Activated CD8-positive, alpha-beta memory T cell treated with anti-CD3 and anti-CD28 coated beads for 48 hours (primary cell): ENCODE measurements around the gene POLR1C.
A peak's percentile ranks its signal among the peaks of the same experiment; 100 is the strongest.
"Not testable (repeated sequence)": the region's sequence is repeated elsewhere in the genome, so short reads cannot be mapped to it uniquely, and the experiment has no call there.

Source experiments
- DNase-seq, 3 experiments: peaks; one replicate each; pipeline ENCODE4 v3.0.0-alpha.2; 2020; ENCODE audit warnings: low read depth in 2 of 3, low spot score in 2 of 3

POLR1C gene

DNA sequence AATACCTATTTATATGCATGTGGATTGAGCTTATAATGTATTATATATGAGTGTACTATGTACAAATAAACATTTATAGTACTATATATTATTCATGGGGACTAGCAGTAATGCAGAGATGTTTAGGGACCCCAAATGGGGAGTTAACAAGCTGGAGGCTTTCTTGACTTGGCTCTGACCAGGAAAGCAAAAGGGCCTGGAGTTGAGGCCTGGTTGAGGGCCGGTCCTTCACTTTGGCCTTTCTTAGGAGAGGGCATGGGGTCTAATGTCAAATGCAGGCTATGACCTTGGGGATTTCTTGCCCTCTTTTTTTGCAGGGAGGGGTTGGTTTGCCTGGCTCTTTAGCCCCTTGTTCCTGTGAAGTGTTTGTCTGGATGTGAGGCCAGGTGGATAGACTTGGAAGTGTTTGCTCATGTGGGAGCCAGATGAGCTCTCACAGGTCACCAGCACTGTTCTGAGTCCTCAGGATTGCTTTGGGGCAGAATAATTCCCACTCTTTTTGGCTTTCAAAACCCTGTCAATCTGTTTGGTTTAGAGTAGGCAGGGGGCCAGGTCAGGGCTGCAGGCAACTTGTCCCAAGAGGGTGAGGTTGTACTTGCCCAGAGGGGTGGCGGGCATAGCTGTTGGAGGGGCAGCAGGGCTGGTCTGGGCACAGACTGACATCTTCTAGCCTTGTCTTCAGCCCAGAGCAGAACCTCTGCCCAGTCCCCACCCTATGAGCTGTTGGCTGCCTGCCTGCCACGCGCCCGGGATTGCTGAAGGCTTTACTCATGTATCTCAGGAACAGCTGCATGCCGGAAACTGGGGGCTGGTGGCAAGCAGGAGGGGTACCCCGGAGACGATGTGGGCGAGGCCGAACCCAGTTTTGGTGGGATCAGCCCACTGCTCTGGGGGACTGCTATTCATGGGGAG, 24.9 kb upstream of the POLR1C start:
- no peak for DNase-seq

DNA sequence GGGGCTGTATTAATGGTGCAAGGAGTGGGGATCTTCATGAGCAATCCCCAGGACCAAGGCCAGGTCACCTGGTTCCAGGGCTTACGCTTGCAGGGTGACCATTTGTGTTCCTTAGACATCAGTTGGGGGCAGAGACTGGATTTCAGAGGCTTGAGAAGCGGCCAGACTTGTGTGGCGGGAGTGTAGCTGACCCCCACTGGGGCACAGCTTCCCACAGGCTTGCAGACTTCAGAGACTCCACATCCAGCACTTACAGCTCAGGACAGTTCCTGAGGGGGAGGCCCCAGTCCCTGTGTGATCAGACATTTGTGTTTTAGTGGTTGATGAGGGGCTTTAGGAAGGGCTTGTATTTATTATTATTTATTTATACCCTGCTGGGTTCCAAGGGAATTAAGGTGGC, 24.2 kb upstream of the POLR1C start:
- DNase-seq = no peak

DNA sequence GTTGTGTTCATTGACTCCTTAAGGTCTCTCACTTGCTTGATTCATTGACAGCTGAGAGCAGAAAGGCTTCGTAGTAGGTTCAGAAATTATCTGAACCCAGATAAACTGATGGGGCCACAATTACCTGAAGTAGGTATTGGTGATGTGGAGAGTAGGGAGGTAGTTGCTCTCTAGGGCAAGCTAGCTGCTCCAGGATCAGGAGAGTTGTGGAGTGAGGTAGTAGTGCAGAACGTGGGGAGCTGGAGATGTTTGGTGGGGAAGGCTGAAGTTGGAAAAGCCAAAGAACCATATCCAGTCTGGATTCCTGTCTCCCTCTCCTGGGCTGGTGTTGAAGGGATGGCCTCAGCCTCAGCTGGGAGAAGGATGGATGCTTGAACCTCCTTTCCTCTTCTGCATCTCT, 23.7 kb upstream of the POLR1C start:
- DNase-seq = no peak

DNA sequence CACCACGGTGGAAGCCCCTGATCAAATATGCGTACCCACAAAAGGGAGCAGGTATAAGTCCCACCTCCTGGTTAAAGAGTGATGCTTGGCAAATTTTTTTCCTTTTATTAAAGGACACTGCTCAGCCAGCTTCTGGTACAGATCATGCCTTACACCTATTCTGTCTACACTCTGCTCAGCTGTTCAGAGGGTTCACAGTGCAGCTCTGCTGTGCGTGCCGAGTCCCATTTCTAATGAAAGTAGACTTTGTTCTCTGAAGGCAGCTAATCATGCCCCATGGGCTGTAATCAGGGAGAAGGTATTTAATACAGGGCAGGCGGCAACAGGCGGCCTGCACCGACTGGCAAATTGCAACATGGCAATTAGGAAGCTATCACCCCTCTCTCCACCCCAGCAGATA, 23.1 kb upstream of the POLR1C start:
- no peak for DNase-seq

DNA sequence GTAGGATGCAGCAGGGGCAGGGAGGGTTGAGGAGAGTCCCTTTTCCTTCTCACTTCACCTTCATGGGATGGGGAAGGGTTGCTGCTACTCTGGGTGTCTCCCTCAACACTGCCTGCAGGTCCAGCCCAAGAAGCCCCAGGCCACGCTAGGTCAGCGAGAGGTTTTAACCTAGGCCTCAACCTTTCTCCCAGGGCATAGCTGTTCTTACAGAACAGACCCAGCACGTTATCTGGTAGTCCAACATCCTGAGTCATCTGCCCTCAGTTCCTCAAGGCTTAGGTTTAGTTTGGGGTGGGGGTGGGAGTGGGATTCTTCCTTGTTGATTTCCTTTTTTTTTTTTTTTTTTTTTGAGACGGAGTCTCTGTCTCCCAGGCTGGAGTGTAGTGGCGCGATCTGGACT, 22.6 kb upstream of the POLR1C start:
- no peak for DNase-seq

DNA sequence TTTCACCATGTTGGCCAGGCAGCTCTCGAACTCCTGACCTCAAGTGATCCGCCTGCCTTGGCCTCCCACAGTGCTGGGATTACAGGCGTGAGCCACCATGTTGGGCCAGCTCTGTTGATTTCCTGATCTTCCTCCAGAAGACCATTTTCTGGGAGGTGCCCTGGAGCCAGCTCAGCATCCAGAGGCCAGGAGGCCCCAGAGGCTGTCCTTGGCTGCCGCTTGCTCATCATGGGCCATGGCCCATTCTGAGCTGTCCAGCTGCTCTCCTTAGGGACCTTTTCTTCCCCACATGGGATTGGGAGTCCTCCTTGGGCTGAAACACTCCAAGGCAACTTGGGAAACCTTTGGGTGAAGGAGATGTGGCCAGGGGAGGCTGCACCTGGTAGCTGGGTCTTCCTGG, 22.1 kb upstream of the POLR1C start:
- DNase-seq = no peak

DNA sequence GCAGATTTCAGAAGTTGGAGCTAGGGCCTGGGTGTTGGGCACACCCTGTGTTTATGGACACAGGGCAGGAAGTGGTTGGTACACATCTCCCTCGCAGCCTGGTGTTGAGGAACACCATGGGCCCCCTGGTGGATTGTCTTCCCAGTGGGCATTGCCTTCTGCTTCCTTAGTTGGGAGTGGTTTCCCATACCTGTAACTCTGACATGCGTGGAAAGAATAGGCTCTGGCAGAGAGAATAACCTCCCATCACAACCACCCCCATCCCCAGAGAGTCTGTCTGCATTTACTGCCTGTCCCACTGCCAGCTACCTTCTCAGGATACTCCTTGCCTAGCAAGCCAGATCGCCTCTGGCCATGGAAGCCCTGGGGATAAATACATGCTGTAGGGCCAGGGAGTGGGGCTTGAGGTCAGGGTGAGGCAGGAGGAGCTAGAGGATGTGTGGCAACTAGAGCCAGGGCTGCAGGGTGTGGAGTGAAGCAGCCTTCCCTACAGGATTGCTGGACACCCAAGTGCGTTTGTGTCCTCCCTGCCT, 21.4 kb upstream of the POLR1C start:
- DNase-seq = no peak

DNA sequence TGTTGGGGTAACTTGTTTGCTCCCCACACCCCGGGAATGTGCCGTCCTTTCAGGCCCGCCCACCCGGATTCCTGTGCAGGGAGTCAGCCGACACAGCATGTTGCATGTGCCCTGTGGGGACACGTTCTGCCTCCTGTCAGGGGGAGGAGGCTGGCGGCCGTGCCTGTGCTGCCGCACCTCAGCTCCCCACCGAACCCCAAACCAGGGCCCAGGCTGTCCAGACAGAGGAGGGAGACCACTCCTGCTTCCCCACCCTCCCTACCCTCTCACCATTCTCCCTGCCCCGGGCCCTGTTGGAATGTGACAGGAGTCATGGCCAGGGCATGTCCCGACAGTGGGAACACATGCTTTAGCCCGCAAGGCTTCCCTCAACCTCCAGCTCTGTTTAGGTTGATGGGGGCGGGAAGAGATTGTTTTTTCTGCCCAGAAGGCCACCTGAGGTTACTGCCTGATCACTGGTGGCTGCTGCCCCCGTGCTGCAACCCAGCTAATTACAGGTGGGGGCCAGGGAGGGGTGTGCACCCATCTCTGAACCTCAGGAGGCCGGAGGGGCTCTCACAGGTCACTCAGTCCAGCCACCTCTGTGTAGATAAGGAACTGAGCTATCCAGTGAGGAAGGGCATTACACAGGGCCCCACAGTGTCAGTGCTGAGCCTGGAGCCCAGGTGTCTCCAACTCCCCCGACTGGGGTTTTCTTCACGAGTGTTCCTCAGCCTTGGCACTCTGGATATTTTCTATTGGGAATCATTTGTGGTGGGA, 20.3 kb upstream of the POLR1C start:
- no peak for DNase-seq

DNA sequence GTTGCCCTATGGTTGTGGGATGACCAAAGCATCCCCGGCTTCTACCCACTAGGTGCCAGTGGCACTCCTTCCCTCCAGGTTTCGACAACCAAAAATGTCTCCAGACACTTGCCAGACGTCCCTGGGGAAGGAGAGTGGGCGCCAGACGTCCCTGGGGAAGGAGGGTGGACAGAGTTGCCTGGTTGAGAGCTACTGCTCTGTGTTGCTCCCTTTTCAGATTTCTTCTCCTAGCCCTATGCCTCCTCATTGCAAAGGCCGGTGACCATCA, 19.8 kb upstream of the POLR1C start:
- DNase-seq = no peak

DNA sequence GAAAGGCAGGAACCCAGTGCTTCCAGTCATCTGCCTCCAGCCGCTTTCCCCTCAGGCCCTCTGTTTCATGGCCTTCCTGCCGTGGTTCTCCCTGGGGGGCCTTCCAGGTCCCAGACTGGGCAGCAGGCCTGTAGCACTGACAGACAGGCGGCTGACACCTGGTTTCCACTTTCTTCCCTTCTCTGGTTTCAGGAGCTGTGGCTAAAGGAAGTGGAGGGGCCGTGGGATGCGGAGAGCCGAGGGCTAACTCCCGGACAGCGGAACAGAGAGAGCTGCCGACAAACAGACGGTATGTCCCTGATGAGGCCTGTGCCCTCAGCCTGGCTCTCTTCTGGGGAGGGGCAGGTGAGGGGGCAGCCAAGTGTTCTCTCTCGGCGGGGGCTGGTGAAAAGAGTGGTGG, 19.2 kb upstream of the POLR1C start:
- DNase-seq = no peak

DNA sequence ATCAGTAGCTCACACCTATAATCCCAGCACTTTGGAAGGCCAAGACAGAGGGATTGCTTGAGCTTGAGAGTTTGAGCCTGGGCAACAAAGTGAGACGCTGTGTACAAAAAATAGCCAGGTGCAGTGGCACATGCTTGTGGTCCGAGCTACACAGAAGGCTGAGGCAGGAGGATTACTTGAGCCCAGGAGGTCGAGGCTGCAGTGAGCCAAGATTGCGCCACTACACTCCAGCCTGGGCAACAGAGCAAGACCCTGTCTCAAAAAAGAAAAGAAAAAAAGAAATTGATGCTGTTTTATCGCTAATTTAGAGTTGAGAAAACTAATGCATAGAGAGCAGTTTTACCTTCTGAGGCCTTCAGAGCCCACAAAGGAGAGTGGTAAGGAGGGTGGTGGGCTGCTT, 18.6 kb upstream of the POLR1C start:
- not testable (repeated sequence) for DNase-seq

DNA sequence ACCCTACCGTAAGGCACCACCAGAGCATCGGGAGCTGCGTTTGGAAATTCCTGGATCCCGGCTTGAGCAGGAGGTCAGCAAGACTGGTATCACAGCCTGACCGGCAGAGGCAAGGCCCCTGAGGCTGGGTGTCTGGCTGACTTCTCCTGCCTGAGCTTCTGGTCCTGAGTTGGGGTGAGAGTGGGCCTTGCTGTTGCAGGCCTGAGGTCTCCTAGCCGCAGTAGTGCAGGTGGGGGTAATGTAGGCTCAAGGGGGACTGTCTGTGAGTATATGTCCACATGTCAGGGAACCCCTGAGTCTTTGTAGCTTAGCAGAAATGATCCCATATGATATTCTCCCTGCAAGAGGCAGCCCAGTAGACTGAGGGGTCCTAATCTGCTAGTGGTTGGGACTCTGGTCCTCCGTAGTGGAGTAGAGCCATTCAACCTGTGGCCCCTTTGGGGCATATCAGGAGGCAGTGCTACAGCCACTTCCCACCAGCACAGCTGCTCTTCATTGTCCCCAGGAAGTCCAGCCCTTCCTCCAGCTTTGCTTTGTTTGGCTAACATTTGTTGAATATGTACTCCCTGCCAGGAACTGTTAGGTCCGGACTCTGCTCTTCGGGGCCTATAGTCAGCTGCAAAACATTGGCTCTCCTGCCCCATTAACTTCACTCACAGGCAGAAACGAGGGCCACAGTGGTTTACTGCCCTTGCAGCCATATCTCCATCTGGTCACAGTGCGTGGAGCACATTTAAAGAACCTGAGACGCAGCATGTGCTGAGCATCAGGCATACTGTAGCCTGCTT, 17.7 kb upstream of the POLR1C start:
- no peak for DNase-seq

DNA sequence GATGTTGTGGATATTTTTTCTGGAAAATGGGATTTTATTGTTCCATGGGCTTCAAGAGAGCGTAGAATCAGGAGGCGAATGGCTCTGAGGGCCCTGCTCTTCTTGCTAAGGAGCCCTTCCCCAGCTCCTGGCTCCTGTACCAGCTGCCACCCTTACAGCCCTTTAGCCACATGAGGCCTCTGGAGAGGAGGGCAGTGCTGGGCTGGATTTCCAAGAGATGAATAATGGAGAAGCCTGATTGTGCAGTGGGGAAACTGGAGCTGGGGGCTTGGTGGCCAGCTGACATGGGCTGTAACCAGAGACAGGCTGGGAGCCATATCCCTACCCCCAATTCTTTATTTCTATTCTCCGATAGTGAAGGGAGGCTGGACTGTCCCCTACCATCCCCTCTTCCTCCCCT, 16.0 kb upstream of the POLR1C start:
- DNase-seq = no peak

DNA sequence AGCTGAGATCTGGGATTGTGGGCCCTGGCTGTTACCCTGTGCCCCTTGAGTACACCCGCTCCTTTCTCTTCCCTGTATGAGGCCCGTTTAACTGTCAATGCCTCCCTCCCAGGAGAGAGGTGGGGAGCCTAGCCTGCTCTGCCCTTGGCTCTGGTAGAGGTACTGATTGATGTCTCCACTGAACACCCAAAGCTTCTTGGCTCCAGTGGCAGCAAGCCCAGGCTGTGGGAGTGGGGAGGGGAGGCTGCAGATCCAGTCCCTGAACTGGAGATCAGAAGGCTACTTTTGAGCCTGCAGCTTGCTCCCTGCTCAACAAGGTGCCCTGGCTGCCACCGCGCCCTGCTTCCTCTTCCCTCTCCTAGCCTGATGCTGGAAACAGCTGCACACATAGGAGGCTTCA, 14.2 kb upstream of the POLR1C start:
- no peak for DNase-seq

DNA sequence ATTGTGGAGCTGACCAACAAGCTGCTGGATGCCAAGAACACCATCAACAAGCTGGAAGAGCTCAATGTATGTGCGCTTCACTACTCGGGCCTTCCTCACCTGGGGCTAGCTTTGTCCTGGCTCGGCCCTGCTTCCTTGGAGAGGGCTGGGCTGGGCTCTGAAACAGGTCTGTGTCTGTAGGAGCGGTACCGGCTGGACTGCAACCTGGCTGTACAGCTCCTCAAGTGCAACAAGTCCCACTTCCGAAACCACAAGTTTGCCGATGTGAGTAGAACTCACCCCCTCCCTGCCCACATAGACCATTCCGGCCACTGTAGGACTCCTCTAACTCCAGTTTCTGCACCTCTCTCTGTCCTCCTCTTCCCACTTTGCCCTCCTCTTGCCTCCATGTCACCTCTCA, 13.4 kb upstream of the POLR1C start:
- no peak for DNase-seq

DNA sequence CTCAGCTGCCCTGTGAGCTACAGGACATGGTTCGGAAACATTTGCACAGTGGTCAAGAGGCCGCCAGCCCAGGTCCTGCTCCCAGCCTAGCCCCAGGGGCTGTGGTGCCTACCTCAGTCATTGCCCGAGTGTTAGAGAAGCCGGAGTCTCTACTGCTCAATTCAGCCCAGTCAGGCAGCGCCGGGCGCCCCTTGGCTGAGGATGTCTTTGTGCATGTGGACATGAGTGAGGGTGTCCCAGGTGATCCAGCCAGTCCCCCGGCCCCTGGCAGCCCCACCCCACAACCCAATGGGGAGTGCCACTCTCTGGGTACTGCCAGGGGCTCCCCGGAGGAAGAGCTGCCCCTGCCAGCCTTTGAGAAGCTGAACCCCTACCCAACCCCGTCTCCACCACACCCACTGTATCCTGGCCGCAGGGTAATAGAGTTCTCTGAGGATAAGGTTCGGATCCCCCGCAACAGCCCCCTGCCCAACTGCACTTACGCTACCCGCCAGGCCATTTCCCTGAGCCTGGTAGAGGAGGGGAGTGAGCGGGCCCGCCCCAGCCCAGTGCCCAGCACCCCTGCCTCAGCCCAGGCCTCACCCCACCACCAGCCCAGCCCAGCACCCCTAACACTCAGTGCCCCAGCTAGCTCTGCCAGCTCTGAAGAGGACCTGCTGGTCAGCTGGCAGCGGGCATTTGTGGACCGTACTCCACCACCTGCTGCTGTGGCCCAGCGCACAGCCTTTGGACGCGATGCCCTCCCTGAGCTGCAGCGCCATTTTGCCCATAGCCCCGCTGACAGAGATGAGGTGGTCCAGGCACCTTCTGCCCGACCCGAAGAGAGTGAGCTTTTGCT, 11.9 kb upstream of the POLR1C start:
- no peak for DNase-seq

DNA sequence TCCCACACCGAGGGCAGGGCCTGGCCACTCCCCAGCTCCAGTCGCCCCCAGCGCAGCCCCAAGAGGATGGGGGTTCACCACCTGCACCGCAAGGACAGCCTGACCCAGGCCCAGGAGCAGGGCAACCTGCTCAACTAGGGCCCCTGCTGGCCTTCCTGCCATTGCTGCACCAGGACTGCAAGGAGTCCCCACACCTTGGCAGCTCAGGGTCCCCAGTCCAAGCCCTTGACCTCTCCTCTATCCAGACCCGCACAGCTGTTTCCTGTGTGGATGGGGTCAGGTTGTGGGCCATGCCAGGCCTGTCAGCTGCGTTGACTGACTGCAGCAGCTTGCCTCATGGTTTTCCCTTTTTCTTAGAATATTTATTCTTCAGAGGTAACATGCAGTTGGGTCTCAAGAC, 11.2 kb upstream of the POLR1C start:
- DNase-seq = no peak

DNA sequence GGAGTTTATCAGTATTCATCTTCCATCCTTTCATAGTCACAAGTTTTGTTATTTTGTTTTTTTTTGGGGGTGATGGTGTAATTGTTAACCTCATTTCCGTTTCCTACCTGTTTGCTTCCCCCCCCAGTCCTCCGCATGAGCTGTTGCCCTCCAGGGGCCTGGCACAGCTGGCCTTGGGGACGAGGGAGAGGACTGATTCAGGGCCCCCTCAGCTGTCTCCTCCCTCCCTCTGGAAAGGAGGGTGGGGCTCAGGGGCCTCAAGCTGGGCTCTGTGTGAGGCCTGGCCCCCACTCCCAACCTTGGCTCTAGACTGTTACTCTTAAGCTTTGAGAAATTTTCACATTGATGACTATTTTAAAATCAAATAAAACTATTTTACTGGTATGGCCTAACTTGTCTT, 10.7 kb upstream of the POLR1C start:
- no peak for DNase-seq

DNA sequence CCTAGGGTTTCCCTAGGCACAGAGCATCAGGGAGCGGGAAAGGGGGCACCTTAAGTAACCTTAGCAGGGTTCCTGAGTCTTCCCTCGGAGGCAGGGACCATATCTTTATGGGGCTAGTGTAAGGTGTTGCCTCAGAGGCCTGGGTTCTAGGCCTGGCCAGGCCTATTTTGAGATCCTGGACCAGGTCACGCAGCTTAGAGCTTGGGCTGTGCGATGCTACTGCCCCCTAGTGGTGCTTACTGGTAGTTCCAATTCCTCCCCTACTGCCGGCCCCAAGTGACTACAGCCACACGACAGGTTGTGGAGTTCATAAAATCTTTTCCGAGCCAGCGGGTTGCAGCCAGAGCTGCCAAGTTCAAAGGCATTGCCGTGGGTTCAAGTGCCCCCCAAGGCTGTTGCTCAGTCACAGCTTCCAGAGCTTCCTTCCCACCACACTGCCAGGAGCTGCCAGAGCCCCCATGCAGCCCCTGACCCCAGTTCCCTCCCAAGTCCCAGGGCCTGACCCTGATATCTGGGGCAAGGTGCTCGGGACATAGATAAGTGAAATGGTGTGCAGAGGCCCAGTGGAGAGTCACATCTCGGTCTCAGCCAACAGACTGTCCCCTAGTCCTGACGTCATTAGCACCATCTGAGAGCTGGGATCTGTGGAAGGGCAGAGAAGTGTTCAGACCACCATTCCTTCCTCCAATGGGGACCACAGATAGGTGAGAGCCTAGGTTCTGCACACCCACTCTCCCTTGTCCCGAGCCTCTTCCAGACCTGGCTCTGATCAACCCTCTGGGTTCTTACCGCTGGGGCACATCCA, 10.0 kb upstream of the POLR1C start:
- peak; percentile 40 to 86 (median 52) for DNase-seq
